Measurements from ENCODE around the gene GJA5. TPM values are rescaled to one million over a fixed set of nuclear protein-coding genes. Genes with fewer than 3 reads are reported as not detected.

GJA5 gene
- total RNA-seq, 2 experiments from 2014 or later: not detected

DNA sequence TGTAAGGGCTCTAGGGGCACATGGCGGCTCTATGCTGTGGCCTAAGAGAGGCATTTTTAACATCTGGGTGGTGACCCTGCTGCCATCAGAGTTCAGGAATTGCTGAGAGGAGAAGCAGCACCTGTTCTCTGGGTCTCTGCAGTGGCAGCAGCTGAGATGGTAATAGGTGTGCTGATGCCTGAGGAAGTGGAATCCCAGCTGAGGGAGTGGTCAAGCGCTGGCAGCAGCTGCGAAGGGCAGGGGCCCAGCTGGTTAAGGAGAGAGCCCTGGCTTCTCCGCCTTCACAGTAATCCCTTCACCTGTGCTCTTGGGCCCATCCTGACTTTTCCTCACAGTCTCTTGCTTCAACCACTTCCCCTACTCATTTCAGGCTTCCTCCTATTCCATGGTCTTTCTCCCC lies 39.8 kb downstream of the GJA5 start:
- ChIA-PET POLR2A (no interaction called here), CTCF (no interaction called here)
- no peak for ATAC-seq
- no peak overlapping the region for H3K4me3 Mint-ChIP-seq
- no peak for DNase-seq
- no peaks in the 10 kb centered on the region for H3K36me3 Mint-ChIP-seq (ENCODE audit: low read depth)
- H3K27ac Mint-ChIP-seq: no peak overlapping the region
- peaks cover 26% of the 10 kb centered on the region for H3K27me3 Mint-ChIP-seq (ENCODE audit: low read depth)
- no peaks in the 10 kb centered on the region for H3K9me3 Mint-ChIP-seq (ENCODE audit: insufficient read depth)
- H3K4me1 Mint-ChIP-seq (ENCODE audit: low read depth): no peaks in the 10 kb centered on the region

GRCh38 chr1:147719711-147720225 lies 40.6 kb downstream of the GJA5 start:
- no peaks in the 10 kb centered on the region for H3K9me3 Mint-ChIP-seq (ENCODE audit: insufficient read depth)
- no peak for ATAC-seq
- H3K27ac Mint-ChIP-seq: no peak overlapping the region
- DNase-seq: no peak
- no peak overlapping the region for H3K4me3 Mint-ChIP-seq
- H3K27me3 Mint-ChIP-seq (ENCODE audit: low read depth): peaks cover 28% of the 10 kb centered on the region
- POLR2A ChIA-PET: no interaction called here
- no peaks in the 10 kb centered on the region for H3K4me1 Mint-ChIP-seq (ENCODE audit: low read depth)
- CTCF ChIA-PET: no interaction called here
- H3K36me3 Mint-ChIP-seq (ENCODE audit: low read depth): no peaks in the 10 kb centered on the region

GRCh38 chr1:147719029-147719698 lies 41.2 kb downstream of the GJA5 start:
- no peak for DNase-seq
- CTCF ChIA-PET: no interaction called here
- POLR2A ChIA-PET: no interaction called here

GRCh38 chr1:147717706-147718097 lies 42.7 kb downstream of the GJA5 start:
- Mint-ChIP-seq H3K4me1 (ENCODE audit: low read depth) (no peaks in the 10 kb centered on the region), H3K9me3 (ENCODE audit: insufficient read depth) (no peaks in the 10 kb centered on the region), H3K4me3 (no peak overlapping the region), H3K27me3 (ENCODE audit: low read depth) (peaks cover 31% of the 10 kb centered on the region), H3K36me3 (ENCODE audit: low read depth) (no peaks in the 10 kb centered on the region), H3K27ac (no peak overlapping the region)
- ATAC-seq (no peak), DNase-seq (no peak)
- ChIA-PET CTCF (no interaction called here), POLR2A (no interaction called here)

More at GRCh38 chr1:147719029-147719698, 41.2 kb downstream of the GJA5 start:
- Mint-ChIP-seq H3K27me3 (ENCODE audit: low read depth) (peaks cover 34% of the 10 kb centered on the region), H3K27ac (no peak overlapping the region), H3K4me1 (ENCODE audit: low read depth) (no peaks in the 10 kb centered on the region), H3K4me3 (no peak overlapping the region), H3K9me3 (ENCODE audit: insufficient read depth) (no peaks in the 10 kb centered on the region), H3K36me3 (ENCODE audit: low read depth) (no peaks in the 10 kb centered on the region)
- ATAC-seq: no peak

DNA sequence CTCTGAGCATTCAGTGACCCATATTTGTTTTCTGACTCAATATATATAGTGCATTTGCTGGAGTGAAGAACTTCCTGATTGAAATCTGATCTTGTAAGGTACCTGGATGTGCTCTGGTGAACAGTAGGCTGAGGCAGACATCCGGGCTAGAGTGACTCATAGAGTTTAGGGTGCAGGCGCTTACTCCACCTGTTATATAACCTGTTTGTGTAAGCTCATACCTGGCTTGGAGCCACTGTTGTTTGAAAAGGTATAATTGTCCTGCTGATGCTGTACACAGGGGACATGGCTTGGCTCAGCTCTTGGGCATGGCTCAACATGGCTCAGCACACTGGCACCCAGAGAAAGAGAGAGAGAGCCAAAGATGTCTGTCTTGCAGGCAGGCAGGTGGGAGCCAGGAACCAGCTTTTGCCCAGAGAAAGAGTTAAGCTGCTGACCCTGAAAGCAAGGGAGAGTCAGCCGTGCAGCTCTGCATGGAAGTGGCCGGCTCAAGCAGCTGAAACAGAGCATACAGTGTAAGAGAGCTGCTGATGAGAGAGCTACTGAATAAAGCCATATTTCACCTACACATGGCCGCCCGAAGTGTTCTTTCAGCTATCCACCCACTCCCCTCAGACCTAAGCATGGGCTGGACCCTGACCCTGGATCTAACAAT lies 43.2 kb downstream of the GJA5 start:
- Mint-ChIP-seq H3K27ac (no peak overlapping the region), H3K4me1 (ENCODE audit: low read depth) (no peaks in the 10 kb centered on the region), H3K27me3 (ENCODE audit: low read depth) (peaks cover 30% of the 10 kb centered on the region), H3K4me3 (no peak overlapping the region), H3K9me3 (ENCODE audit: insufficient read depth) (no peaks in the 10 kb centered on the region), H3K36me3 (ENCODE audit: low read depth) (no peaks in the 10 kb centered on the region)
- no peak for DNase-seq
- ATAC-seq: no peak
- ChIA-PET POLR2A (no interaction called here), CTCF (interaction anchor here (1.0 kb wide), 1 partner anchor 77 kb away, joined by 4 read pairs; no protein-coding TSS in a partner anchor)

DNA sequence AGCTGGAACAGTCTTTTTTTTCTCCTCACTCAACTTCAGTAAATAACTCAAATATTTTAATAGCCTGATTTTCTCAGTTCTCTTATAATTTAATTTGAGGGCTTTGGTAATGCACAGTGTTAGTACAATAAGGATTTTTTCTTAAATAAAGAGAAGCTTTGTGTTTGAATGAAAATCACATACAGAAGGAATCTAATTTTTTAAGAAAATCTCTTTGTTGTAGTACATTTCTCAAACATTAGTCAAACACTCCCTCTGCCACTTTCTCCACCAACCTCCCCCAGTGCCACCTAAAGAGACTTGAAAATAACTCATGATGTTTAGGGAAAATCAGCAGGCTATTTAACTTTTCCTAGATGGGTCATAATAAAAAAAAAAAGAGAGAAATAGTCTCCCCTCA lies 47.8 kb downstream of the GJA5 start:
- ATAC-seq (no peak), DNase-seq (no peak)
- Mint-ChIP-seq H3K27me3 (ENCODE audit: low read depth) (peaks cover 50% of the 10 kb centered on the region), H3K4me1 (ENCODE audit: low read depth) (no peaks in the 10 kb centered on the region), H3K4me3 (no peak overlapping the region), H3K9me3 (ENCODE audit: insufficient read depth) (no peaks in the 10 kb centered on the region), H3K36me3 (ENCODE audit: low read depth) (no peaks in the 10 kb centered on the region), H3K27ac (no peak overlapping the region)
- CTCF ChIA-PET: no interaction called here
- POLR2A ChIA-PET: no interaction called here

Other genes starting within 250 kb of the GJA5 start
- gene BCL9, start 219.1 kb downstream of the GJA5 start, total RNA-seq: 10 to 100 TPM; 20.3 to 23.7 TPM
- 10 to 100 TPM; 19.4 to 19.5 TPM for gene ACP6, start 90.1 kb downstream of the GJA5 start, total RNA-seq
- gene GJA8, start 142.2 kb upstream of the GJA5 start, total RNA-seq: not detected
- 10 to 100 TPM; 25.4 to 28.8 TPM for gene GPR89B, start 167.8 kb upstream of the GJA5 start, total RNA-seq

Data from activated CD8-positive, alpha-beta T cell treated with anti-CD3 and anti-CD28 coated beads, Interleukin-2, amount 10 ng/mL, durations not matched to agents 7 days and 5 days (primary cell).